IMR-90 (cell line): Measurements from ENCODE around the gene DENND1A. TPM values are rescaled to one million over a fixed set of nuclear protein-coding genes. Genes with fewer than 3 reads are reported as not detected.

Experiments used
- ATAC-seq: fragments of 200-7000 bp; cut with Tn5 transposase; 2 replicates; pipeline ENCODE4 v1.9.1; 2020; ENCODE audit warnings: low read depth, mild to moderate bottlenecking, moderate library complexity
- BruUV-seq: library from RNA; stranded (reverse); fragments of 400-500 nt; replicated peaks from 2 replicates; lab custom pipeline; 2021; lab: Mats Ljungman, UMichigan
- CTCF ChIA-PET: fragments of 300-600 bp; formaldehyde crosslinking; extraction: SDS; loops from one replicate; lab custom pipeline; 2021; ENCODE audit warnings: antibody characterized with exemption; lab: Yijun Ruan, JAX
- POLR2A ChIA-PET: fragments of 300-600 bp; sonication (Branson Sonifier 250); formaldehyde crosslinking; loops from one replicate; lab custom pipeline; 2022; ENCODE audit warnings: antibody characterized with exemption; ENCODE audit not compliant: unreplicated experiment; lab: Charles Lee
- DNase-seq: peaks from one replicate; pipeline ENCODE4 v3.0.0; 2013
- H2AFZ ChIP-seq: replicated peaks from 2 replicates; pipeline ENCODE3; 2013; ENCODE audit warnings: low read length, mild to moderate bottlenecking; ENCODE audit not compliant: poor library complexity
- H2AK5ac ChIP-seq: 2 replicates; pipeline ENCODE4 v1.6.1; 2013; ENCODE audit warnings: low read depth, low read length, inconsistent platforms
- H2AK9ac ChIP-seq: replicated peaks from 2 replicates; pipeline ENCODE3; 2013; ENCODE audit warnings: mild to moderate bottlenecking, low read depth, low read length, moderate library complexity; ENCODE audit not compliant: poor library complexity
- H2BK120ac ChIP-seq: 2 replicates; pipeline ENCODE4 v1.6.1; 2013; ENCODE audit warnings: low read depth, low read length, inconsistent platforms
- H2BK15ac ChIP-seq: 3 replicates; pipeline ENCODE4 v1.6.1; 2013; ENCODE audit warnings: low read depth, low read length, inconsistent platforms
- H2BK20ac ChIP-seq: 2 replicates; pipeline ENCODE4 v1.6.1; 2013; ENCODE audit warnings: low read depth, mild to moderate bottlenecking, inconsistent platforms, low read length, moderate library complexity
- H2BK5ac ChIP-seq: 2 replicates; pipeline ENCODE4 v1.6.1; 2013; ENCODE audit warnings: mild to moderate bottlenecking, low read depth, low read length, inconsistent platforms; ENCODE audit not compliant: poor library complexity, severe bottlenecking
- H3K14ac ChIP-seq: replicated peaks from 2 replicates; pipeline ENCODE4 v1.6.1; 2013; ENCODE audit warnings: low read depth, low read length, inconsistent platforms
- H3K18ac ChIP-seq: 2 replicates; pipeline ENCODE4 v1.6.1; 2013; ENCODE audit warnings: low read depth, low read length, control low read depth
- H3K23ac ChIP-seq: 2 replicates; pipeline ENCODE4 v1.6.1; 2013; ENCODE audit warnings: low read depth, low read length, inconsistent platforms
- H3K27ac ChIP-seq: 2 replicates; pipeline ENCODE4 v1.5.1; 2013; ENCODE audit warnings: mild to moderate bottlenecking, control low read depth, low read length; ENCODE audit not compliant: insufficient read depth
- H3K27me3 ChIP-seq: 2 replicates; pipeline ENCODE4 v1.6.1; 2013; ENCODE audit warnings: low read length; ENCODE audit not compliant: control insufficient read depth, insufficient read depth
- H3K36me3 ChIP-seq: 2 replicates; pipeline ENCODE4 v1.6.1; 2013; ENCODE audit warnings: low read length, mixed read lengths; ENCODE audit not compliant: control insufficient read depth, insufficient read depth
- H3K4ac ChIP-seq: 2 replicates; pipeline ENCODE4 v1.6.1; 2013; ENCODE audit warnings: low read depth, low read length, inconsistent platforms
- H3K4me1 ChIP-seq: 2 replicates; pipeline ENCODE4 v1.6.1; 2013; ENCODE audit warnings: low read length, mixed read lengths; ENCODE audit not compliant: control insufficient read depth, insufficient read depth
- H3K4me2 ChIP-seq: 2 replicates; pipeline ENCODE4 v1.6.1; 2013; ENCODE audit warnings: low read depth, mild to moderate bottlenecking, control low read depth, low read length, moderate library complexity
- H3K4me3 ChIP-seq: 2 replicates; pipeline ENCODE4 v1.5.1; 2013; ENCODE audit warnings: low read depth, mild to moderate bottlenecking, control low read depth, low read length, moderate library complexity; ENCODE audit not compliant: insufficient read depth
- H3K56ac ChIP-seq: 2 replicates; pipeline ENCODE4 v1.6.1; 2013; ENCODE audit warnings: low read length, inconsistent platforms; ENCODE audit not compliant: insufficient read depth; ENCODE audit errors: extremely low read depth
- H3K79me1 ChIP-seq, 2 experiments: 2 replicates each; pipeline ENCODE4 v1.6.1; 2013; ENCODE audit warnings: low read length in 2 of 2, inconsistent platforms in 1 of 2, low read depth in 1 of 2
- H3K9ac ChIP-seq: 2 replicates; pipeline ENCODE4 v1.6.1; 2013; ENCODE audit warnings: low read depth, low read length, control low read depth
- H3K9me1 ChIP-seq: 2 replicates; pipeline ENCODE4 v1.6.1; 2013; ENCODE audit warnings: low read length, inconsistent platforms; ENCODE audit not compliant: insufficient read depth
- H3K9me3 ChIP-seq: 2 replicates; pipeline ENCODE4 v1.6.1; 2013; ENCODE audit warnings: low read length; ENCODE audit not compliant: control insufficient read depth, insufficient read depth
- H4K20me1 ChIP-seq: 2 replicates; pipeline ENCODE4 v1.6.1; 2013; ENCODE audit warnings: low read length, inconsistent platforms; ENCODE audit not compliant: insufficient read depth
- H4K5ac ChIP-seq: 2 replicates; pipeline ENCODE4 v1.6.1; 2013; ENCODE audit warnings: mild to moderate bottlenecking, low read depth, low read length, control low read depth
- H4K8ac ChIP-seq, 2 experiments: 2 replicates each; pipeline ENCODE4 v1.6.1; 2013; ENCODE audit warnings: low read depth in 2 of 2, low read length in 2 of 2, control low read depth in 1 of 2, inconsistent platforms in 1 of 2
- H4K91ac ChIP-seq: 2 replicates; pipeline ENCODE4 v1.6.1; 2013; ENCODE audit warnings: low read depth, low read length, inconsistent platforms; ENCODE audit not compliant: insufficient read depth
- BHLHE40 ChIP-seq: fragments of 150-350 bp; IDR thresholded peaks from 2 replicates; pipeline ENCODE4 v1.6.1; 2016; ENCODE audit warnings: mild to moderate bottlenecking, low read depth, low read length
- MAFK ChIP-seq: IDR thresholded peaks from 2 replicates; pipeline ENCODE4 v1.6.1; 2012; ENCODE audit warnings: low read depth, low read length, improper control_type of control experiment
- MAZ ChIP-seq: IDR thresholded peaks from 2 replicates; pipeline ENCODE4 v1.6.1; 2012; ENCODE audit warnings: low read depth, mild to moderate bottlenecking, low read length, improper control_type of control experiment, moderate library complexity, borderline replicate concordance
- MXI1 ChIP-seq: IDR thresholded peaks from 2 replicates; pipeline ENCODE4 v1.6.1; 2012; ENCODE audit warnings: low read depth, mild to moderate bottlenecking, low read length, moderate library complexity, borderline replicate concordance
- RFX5 ChIP-seq: IDR thresholded peaks from 2 replicates; pipeline ENCODE4 v1.8.0; 2012; ENCODE audit warnings: low read depth, mild to moderate bottlenecking, low read length, moderate library complexity
- WGBS, 2 experiments: methylation state at CpG; one replicate each; pipeline versions ENCODE4 v1.1.5 to v1.1.7; 2013; ENCODE audit warnings: missing lambda C conversion rate in 2 of 2; ENCODE audit not compliant: insufficient read length in 1 of 2; ENCODE audit errors: extremely low coverage in 2 of 2; 5-methylcytosine and 5-hydroxymethylcytosine counted together
- dilution Hi-C: fragments of 300-500 bp; cut with HindIII; formaldehyde crosslinking; loops from one replicate; pipeline ENCODE4 v1.14.3; 2018; ENCODE audit warnings: low sequenced_read_pairs; ENCODE audit not compliant: unreplicated experiment
- in situ Hi-C: fragments of 300-500 bp; cut with MboI; formaldehyde crosslinking; loops from 3 replicates; pipeline ENCODE4 v1.14.3; 2019; ENCODE audit warnings: low sequenced_read_pairs, inconsistent platforms, mixed read lengths
- intact Hi-C: fragments of 100-400 bp; cut with micrococcal nuclease; formaldehyde crosslinking; loops from 2 replicates; pipeline ENCODE4 v1.10.0; 2022
- polyA plus RNA-seq, 3 experiments: library from polyadenylated mRNA; depleted of rRNA; stranded (reverse); fragments of >200 nt; gene quantifications; 2 replicates each; pipeline ENCODE4 v1.2.3, GENCODE V29; 2012; ENCODE audit warnings: low replicate concordance in 1 of 3
- total RNA-seq: library from RNA; depleted of rRNA; stranded (reverse); fragments of >200 nt; gene quantifications from 2 replicates; pipeline ENCODE4 v1.2.3, GENCODE V29; 2012

Gene DENND1A
- total and polyA plus RNA-seq, 2 of the 4 experiments (the other 2 are of a cell fraction), result 21.4 to 27.6 TPM

GRCh38 chr9:123654218-123654993, 275.5 kb downstream of the DENND1A start:
- in situ Hi-C loops (no loop called here), dilution Hi-C loops (no loop called here), intact Hi-C loops (no loop called here)
- Histone ChIP-seq H2AK5ac (no peak overlapping the region), H3K14ac (no peak overlapping the region), H4K8ac (no peak overlapping the region), H3K9ac (no peak overlapping the region), H3K18ac (no peak overlapping the region), H2BK15ac (no peak overlapping the region), H3K4me1 (no peaks in the 10 kb centered on the region), H3K9me1 (0 out of 2 replicates have a peak, but pooled peaks cover 3% of the 10 kb centered on the region), H2AK9ac (no peak overlapping the region), H4K20me1 (no peaks in the 10 kb centered on the region), H4K91ac (no peak overlapping the region), H3K36me3 (peaks cover 2% of the 10 kb centered on the region; the same call in 1 of the 2 replicates), H3K27ac (no peak overlapping the region), H4K5ac (no peak overlapping the region), H3K56ac (no peak overlapping the region), H3K4me3 (no peak overlapping the region), H2BK5ac (no peak overlapping the region), H3K23ac (no peak overlapping the region), H3K4me2 (no peak overlapping the region), H2AFZ (no peak overlapping the region), H3K79me1 (no peaks in the 10 kb centered on the region; a peak in 1 of 4 replicates), H3K27me3 (no peaks in the 10 kb centered on the region), H3K4ac (no peak overlapping the region), H3K9me3 (no peaks in the 10 kb centered on the region), H2BK20ac (no peak overlapping the region), H2BK120ac (no peak overlapping the region)
- TF ChIP-seq MAZ (no peak), MAFK (no peak), RFX5 (no peak), BHLHE40 (no peak), MXI1 (no peak)
- no peak for DNase-seq
- BruUV-seq, result no TSS peak
- ATAC-seq, result no peak
- WGBS, 2 experiments, result no CpG with 5 or more reads among the region's 13 CpGs
- POLR2A ChIA-PET, result no interaction called here
- CTCF ChIA-PET, result interaction anchor here (0.7 to 0.9 kb wide), 3 partner anchors 16 to 387 kb away, joined by 3 to 8 read pairs (median 4); no protein-coding TSS in a partner anchor
